C4-2B (cell line): ENCODE measurements around the gene CPAMD8.

Source experiments
- H3K27ac ChIP-seq: fragments of 450-650 bp; 2 replicates; pipeline ENCODE4 v1.5.1; 2017
- ZFX ChIP-seq: fragments of 450-650 bp; IDR thresholded peaks from 2 replicates; pipeline ENCODE4 v1.6.1; 2017
- TF ChIP-seq, protein P1 (sequence below): fragments of 450-650 bp; conservative IDR thresholded peaks from 2 replicates; pipeline ENCODE4 v1.5.1; 2017; ENCODE audit warnings: mild to moderate bottlenecking

CPAMD8 gene

DNA sequence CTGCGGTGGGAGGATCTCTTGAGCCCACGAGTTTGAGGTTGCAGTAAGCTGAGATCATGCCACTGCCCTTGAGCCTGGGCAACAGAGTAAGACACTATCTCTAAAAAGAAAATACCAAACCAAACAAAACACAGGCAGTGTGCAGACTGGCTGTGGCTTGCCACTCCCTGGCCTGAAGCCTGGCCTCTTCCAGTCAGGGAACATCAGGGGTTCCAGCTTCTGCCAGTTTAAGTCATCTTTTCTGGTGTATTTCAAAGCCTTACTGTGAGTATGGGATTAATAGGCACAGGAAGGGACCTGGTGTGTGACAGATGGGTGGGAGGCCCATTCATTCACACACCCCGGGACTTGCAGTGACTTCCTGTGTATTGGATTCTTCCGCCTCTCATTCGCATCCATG, 164.8 kb downstream of the CPAMD8 start:
- no peak overlapping the region for H3K27ac ChIP-seq
- TF ChIP-seq, protein P1, sequence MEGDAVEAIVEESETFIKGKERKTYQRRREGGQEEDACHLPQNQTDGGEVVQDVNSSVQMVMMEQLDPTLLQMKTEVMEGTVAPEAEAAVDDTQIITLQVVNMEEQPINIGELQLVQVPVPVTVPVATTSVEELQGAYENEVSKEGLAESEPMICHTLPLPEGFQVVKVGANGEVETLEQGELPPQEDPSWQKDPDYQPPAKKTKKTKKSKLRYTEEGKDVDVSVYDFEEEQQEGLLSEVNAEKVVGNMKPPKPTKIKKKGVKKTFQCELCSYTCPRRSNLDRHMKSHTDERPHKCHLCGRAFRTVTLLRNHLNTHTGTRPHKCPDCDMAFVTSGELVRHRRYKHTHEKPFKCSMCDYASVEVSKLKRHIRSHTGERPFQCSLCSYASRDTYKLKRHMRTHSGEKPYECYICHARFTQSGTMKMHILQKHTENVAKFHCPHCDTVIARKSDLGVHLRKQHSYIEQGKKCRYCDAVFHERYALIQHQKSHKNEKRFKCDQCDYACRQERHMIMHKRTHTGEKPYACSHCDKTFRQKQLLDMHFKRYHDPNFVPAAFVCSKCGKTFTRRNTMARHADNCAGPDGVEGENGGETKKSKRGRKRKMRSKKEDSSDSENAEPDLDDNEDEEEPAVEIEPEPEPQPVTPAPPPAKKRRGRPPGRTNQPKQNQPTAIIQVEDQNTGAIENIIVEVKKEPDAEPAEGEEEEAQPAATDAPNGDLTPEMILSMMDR, result no peak
- no peak for TF ChIP-seq ZFX

DNA sequence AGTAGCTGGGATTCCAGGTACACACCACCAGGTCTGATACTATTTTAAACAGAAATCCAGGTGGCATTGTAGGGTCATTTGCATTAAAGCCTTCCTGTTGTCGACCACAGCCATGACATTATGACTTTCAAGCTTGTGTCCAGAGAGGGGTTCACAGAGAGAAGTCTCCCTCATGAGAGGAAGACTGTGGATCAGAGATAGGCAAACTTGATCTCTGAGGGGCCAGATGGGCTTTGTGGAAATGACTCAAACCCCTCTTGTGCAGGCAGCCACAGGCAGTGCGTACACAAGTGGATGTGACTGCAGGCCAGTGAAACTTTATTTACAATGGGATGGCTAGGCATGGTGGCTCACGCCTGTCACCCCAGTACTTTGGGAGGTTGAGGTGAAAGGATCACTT, 165.6 kb downstream of the CPAMD8 start:
- no peak for TF ChIP-seq ZFX
- TF ChIP-seq, protein P1, result no peak
- H3K27ac ChIP-seq, result no peak overlapping the region

DNA sequence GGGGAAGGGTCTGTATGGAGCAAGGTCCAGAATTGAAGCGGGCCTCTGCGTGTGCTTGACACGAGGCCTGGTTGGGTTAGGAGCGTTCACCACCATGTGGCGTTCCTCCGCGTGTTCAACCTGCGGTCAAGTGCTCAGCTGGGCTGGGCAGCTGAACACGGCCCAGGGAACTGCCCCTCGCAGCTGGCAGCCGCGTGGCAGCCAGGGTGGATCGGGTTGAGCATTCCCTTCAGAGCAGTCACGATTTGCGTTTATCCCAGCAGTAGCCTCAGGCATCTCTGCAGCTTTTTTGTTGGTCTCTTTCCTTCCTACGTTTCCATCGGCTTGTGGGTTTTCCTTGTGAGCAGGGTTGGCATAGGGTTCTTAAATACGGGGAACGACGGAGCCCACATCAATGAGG, 166.5 kb downstream of the CPAMD8 start:
- H3K27ac ChIP-seq, result no peak overlapping the region
- TF ChIP-seq ZFX, result no peak
- TF ChIP-seq, protein P1, result no peak

DNA sequence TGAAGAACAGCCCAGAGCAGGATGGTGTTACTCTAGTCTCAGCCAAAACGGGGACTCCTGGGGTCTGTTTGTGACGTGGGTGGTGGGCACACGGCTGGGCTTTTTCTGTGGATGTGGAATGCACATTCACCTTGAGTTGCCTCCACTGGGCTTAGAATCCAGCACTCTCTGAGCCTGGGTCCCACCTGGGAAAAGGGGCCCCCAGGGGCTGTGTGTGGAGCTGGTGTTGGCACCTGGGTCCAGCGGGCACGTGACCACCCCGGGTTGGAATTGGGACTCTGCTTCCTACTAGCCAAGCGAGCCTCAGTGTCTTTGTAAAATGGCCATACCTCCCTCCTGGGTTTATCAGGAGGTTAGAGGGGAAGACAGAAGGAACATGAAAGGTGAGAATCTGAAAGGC, 167.0 kb downstream of the CPAMD8 start:
- TF ChIP-seq, protein P1, result no peak
- TF ChIP-seq ZFX, result no peak
- H3K27ac ChIP-seq, result no peak overlapping the region

DNA sequence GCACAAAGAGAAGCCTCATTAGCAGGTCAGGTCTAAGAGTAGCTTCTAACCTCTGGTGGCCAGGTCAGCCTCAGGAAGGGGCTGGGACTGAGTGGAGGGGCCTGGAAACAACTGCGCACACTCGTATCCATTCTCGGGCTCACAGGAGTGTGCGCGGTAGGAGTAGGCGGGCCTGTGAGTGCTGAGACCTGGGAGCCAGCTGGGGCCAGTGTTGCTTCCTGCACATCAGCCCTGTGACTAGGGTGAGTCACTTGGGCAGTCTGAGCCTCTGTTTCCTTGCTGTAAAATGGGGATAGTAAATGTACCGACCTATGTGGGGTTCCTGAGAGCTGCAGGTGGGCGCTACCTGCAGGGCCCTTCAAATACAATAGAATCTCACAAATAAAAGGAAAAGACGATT, 170.5 kb downstream of the CPAMD8 start:
- H3K27ac ChIP-seq, result no peak overlapping the region
- TF ChIP-seq, protein P1, result no peak
- no peak for TF ChIP-seq ZFX

DNA sequence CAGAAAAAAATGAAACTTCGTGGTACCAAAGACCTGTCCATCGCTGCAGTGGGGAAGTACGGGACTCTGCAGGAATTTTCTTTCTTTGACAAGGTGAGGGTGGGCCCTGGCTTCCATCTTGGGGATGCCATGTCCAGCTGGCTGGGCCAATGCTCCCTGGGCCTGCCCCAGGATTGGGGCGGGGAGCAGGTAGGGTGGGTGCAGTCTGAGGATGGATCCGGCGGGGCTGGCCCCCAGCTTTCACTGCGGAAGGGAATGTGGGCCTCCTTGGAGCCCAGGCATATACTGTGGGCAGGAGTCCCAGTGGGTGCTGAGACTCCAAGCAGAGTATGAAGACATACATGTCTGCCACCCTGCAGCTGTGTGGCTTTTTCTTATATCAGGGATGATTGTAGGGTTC, 173.5 kb downstream of the CPAMD8 start:
- TF ChIP-seq ZFX, result no peak
- TF ChIP-seq, protein P1, result no peak
- H3K27ac ChIP-seq, result no peak overlapping the region

DNA sequence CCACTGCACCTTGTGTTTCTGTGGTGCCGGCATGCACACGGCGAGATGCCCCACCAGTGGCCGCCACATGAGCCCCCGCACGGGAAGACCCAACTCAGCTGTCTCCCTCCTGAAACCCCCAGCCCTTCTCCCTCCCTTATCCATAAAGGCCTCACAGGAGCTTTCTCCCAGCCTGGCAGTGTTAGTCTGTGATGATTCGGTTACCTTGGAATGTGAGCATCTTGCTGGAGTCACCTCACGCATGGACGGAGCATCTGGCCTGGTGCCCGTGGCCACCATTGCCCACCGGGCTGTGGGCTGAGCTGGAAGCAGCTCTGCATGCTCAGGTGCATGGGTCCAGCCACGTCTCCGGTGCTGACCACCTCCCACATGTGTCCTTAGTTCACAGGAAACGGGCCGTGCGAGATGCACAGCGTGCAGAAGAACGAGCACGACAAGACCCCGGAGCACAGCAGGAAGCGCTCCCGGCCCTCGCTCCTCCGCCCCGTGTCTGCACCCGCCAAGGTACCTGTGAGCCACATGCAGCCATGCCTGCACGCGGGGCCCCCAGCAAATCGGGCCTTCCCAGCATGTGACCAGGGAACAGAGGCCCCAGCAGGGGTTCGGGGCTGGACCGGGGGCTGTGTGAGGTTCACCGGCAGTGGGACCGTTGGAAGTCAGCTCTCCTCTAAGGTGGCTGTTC, 175.4 kb downstream of the CPAMD8 start:
- no peak for TF ChIP-seq ZFX
- TF ChIP-seq, protein P1, result no peak
- no peak overlapping the region for H3K27ac ChIP-seq
